Amniotic stem cell (primary cell): Measurements from ENCODE around the gene CAMTA1.

Experiments
- DNase-seq: peaks from one replicate; lab custom pipeline; 2025; lab: John Stamatoyannopoulos, UW

Gene CAMTA1

GRCh38 chr1:7535934-7536878 lies 751.0 kb downstream of the CAMTA1 start:
- no peak for DNase-seq

GRCh38 chr1:7536891-7537591 lies 751.8 kb downstream of the CAMTA1 start:
- no peak for DNase-seq

GRCh38 chr1:7538033-7538432 lies 752.8 kb downstream of the CAMTA1 start:
- DNase-seq, result no peak

- DNase-seq, result no peak
Measured at GRCh38 chr1:7538849-7539768, 753.9 kb downstream of the CAMTA1 start.

- DNase-seq, result no peak
Measured at GRCh38 chr1:7539769-7540175, 754.5 kb downstream of the CAMTA1 start.

GRCh38 chr1:7540816-7541215 lies 755.6 kb downstream of the CAMTA1 start:
- DNase-seq, result no peak

GRCh38 chr1:7541629-7542028 lies 756.4 kb downstream of the CAMTA1 start:
- DNase-seq, result no peak

- DNase-seq, result no peak
Measured at GRCh38 chr1:7543718-7544090, 758.5 kb downstream of the CAMTA1 start.

GRCh38 chr1:7549277-7550161 lies 764.3 kb downstream of the CAMTA1 start:
- peak; percentile 74 for DNase-seq

GRCh38 chr1:7550261-7550865 lies 765.1 kb downstream of the CAMTA1 start:
- DNase-seq, result no peak

GRCh38 chr1:7550981-7551380 lies 765.7 kb downstream of the CAMTA1 start:
- no peak for DNase-seq

GRCh38 chr1:7551442-7551841 lies 766.2 kb downstream of the CAMTA1 start:
- DNase-seq, result no peak

GRCh38 chr1:7552402-7552801 lies 767.1 kb downstream of the CAMTA1 start:
- DNase-seq, result no peak

GRCh38 chr1:7553042-7553690 lies 767.9 kb downstream of the CAMTA1 start:
- DNase-seq, result no peak

- DNase-seq, result no peak
Measured at GRCh38 chr1:7554385-7555235, 769.4 kb downstream of the CAMTA1 start.

GRCh38 chr1:7555391-7556185 lies 770.3 kb downstream of the CAMTA1 start:
- no peak for DNase-seq

GRCh38 chr1:7557301-7557891 lies 772.1 kb downstream of the CAMTA1 start:
- DNase-seq, result no peak

GRCh38 chr1:7558041-7558461 lies 772.8 kb downstream of the CAMTA1 start:
- no peak for DNase-seq
